Measurements from ENCODE around the gene LHB. TPM values are rescaled to one million over a fixed set of nuclear protein-coding genes. Genes with fewer than 3 reads are reported as not detected.
A peak's percentile ranks its signal among the peaks of the same experiment; 100 is the strongest.
"Not testable (repeated sequence)": the region's sequence is repeated elsewhere in the genome, so short reads cannot be mapped to it uniquely, and the experiment has no call there.

The LHB gene
- total and polyA plus RNA-seq, 2 donors (not counting 1 experiment from before 2014, with no cell fraction given), result 1.1 to 4.7 TPM

DNA sequence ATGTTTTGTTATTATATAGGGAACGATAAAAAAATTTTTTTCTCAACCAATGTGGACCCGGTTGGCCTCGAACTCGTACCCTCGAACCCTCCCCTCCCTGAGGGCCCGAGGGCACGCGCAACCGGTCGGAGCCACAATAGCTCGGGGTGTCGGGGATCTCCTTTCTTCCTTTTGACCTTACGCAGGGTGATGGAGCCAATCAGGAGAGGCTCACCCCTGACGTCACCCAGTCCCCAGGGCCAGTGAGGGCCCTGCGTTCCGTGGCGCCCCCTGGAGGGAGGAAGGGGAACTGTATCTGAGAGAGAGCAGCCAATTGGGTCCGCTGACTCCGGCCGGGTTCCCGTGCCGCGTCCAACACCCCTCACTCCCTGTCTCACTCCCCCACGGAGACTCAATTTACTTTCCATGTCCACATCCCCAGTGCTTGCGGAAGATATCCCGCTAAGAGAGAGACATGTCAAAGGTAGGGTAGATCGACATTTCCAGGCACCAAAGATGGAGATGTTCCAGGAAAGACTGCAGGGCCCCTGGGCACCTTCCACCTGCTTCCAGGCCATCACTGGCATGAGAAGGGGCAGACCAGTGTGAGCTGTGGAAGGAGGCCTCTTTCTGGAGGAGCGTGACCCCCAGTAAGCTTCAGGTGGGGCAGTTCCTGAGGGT is 14.9 kb upstream of the LHB start, which contains the start of gene CGB2:
CGB2 (plus strand) TSS at position 249 of the 660 bp plus-strand sequence; CDS start at position 455, 206 bp downstream.
- H3K4me1 Mint-ChIP-seq; H4K20me1 ChIP-seq (ENCODE audit: control insufficient read depth, insufficient read depth, low read length, poor library complexity, severe bottlenecking); H3K4me1 ChIP-seq (ENCODE audit: control insufficient read depth in 2 of 2, insufficient read depth in 2 of 2, low read length in 2 of 2); ATAC-seq (ENCODE audit: low read depth); H3K9ac ChIP-seq (ENCODE audit: low read length); H3K36me3 ChIP-seq (replicated peaks in 1 of 2; ENCODE audit: control extremely low read depth in 1 of 2, control insufficient read depth in 1 of 2, extremely low read depth in 1 of 2, insufficient read depth in 2 of 2, low read length in 1 of 2); POLR2A ChIA-PET; CTCF ChIA-PET; H3K27me3 ChIP-seq (replicated peaks in 1 of 4; ENCODE audit: control extremely low read depth in 1 of 4, control insufficient read depth in 3 of 4, insufficient read depth in 4 of 4, low read length in 3 of 4); H3K27ac Mint-ChIP-seq; H3K4me3 ChIP-seq (ENCODE audit: control extremely low read depth in 1 of 5, extremely low read depth in 1 of 5, insufficient read depth in 1 of 5, low read depth in 2 of 5, low read length in 4 of 5); H2AFZ ChIP-seq (ENCODE audit: insufficient read depth, low read depth, low read length, poor library complexity, severe bottlenecking); H3K9me3 Mint-ChIP-seq (ENCODE audit: insufficient read depth); H3K27me3 Mint-ChIP-seq; H3K4me3 Mint-ChIP-seq; H3K27ac ChIP-seq (ENCODE audit: low read length in 2 of 2); H3K4me2 ChIP-seq (replicated peaks; ENCODE audit: low read depth, low read length, poor library complexity, severe bottlenecking); H3K9me3 ChIP-seq (ENCODE audit: control extremely low read depth in 1 of 3, control insufficient read depth in 2 of 3, insufficient read depth in 1 of 3, low read length in 2 of 3); intact Hi-C loops (cut with micrococcal nuclease); H3K79me2 ChIP-seq (ENCODE audit: control insufficient read depth, insufficient read depth, low read length): not testable (repeated sequence)
- TF ChIP-seq, protein P1, sequence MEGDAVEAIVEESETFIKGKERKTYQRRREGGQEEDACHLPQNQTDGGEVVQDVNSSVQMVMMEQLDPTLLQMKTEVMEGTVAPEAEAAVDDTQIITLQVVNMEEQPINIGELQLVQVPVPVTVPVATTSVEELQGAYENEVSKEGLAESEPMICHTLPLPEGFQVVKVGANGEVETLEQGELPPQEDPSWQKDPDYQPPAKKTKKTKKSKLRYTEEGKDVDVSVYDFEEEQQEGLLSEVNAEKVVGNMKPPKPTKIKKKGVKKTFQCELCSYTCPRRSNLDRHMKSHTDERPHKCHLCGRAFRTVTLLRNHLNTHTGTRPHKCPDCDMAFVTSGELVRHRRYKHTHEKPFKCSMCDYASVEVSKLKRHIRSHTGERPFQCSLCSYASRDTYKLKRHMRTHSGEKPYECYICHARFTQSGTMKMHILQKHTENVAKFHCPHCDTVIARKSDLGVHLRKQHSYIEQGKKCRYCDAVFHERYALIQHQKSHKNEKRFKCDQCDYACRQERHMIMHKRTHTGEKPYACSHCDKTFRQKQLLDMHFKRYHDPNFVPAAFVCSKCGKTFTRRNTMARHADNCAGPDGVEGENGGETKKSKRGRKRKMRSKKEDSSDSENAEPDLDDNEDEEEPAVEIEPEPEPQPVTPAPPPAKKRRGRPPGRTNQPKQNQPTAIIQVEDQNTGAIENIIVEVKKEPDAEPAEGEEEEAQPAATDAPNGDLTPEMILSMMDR (IDR thresholded peaks at IDR 0.05), result peak; percentile 27
- WGBS (ENCODE audit: insufficient coverage), result 57% methylated on average over 9 of the region's 28 CpGs
- peak; percentile 43 for DNase-seq

DNA sequence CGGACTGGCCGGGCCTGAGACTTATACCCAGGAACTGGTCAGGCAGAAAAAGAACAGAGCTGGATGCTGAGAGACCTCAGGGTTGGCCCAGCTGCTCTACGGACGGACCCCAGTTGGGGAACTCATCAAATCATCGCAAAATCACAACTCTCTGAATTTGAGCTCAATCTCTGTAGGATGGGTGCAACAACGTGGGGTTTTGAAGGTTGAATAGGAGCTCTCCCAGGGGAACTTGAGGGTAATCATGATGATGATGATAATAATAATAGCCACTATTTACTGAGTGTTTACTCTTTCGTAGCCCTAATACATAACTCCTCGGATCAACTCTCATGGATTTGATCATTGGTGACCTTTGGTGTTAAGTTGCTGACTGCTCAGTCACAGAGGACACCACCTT is 13.4 kb upstream of the LHB start:
- ATAC-seq (ENCODE audit: low read depth); CTCF ChIA-PET; H3K27me3 ChIP-seq (replicated peaks in 1 of 4; ENCODE audit: control extremely low read depth in 1 of 4, control insufficient read depth in 3 of 4, insufficient read depth in 4 of 4, low read length in 3 of 4); H3K9me3 Mint-ChIP-seq (ENCODE audit: insufficient read depth); H2AFZ ChIP-seq (ENCODE audit: insufficient read depth, low read depth, low read length, poor library complexity, severe bottlenecking); H3K9me3 ChIP-seq (ENCODE audit: control extremely low read depth in 1 of 3, control insufficient read depth in 2 of 3, insufficient read depth in 1 of 3, low read length in 2 of 3); H3K9ac ChIP-seq (ENCODE audit: low read length); H3K4me3 ChIP-seq (ENCODE audit: control extremely low read depth in 1 of 5, extremely low read depth in 1 of 5, insufficient read depth in 1 of 5, low read depth in 2 of 5, low read length in 4 of 5); intact Hi-C loops (cut with micrococcal nuclease); H3K27me3 Mint-ChIP-seq; POLR2A ChIA-PET; H3K4me2 ChIP-seq (replicated peaks; ENCODE audit: low read depth, low read length, poor library complexity, severe bottlenecking); H4K20me1 ChIP-seq (ENCODE audit: control insufficient read depth, insufficient read depth, low read length, poor library complexity, severe bottlenecking); H3K27ac Mint-ChIP-seq; H3K36me3 ChIP-seq (replicated peaks in 1 of 2; ENCODE audit: control extremely low read depth in 1 of 2, control insufficient read depth in 1 of 2, extremely low read depth in 1 of 2, insufficient read depth in 2 of 2, low read length in 1 of 2); H3K27ac ChIP-seq (ENCODE audit: low read length in 2 of 2); H3K4me1 Mint-ChIP-seq; DNase-seq; H3K4me3 Mint-ChIP-seq; H3K79me2 ChIP-seq (ENCODE audit: control insufficient read depth, insufficient read depth, low read length); H3K4me1 ChIP-seq (ENCODE audit: control insufficient read depth in 2 of 2, insufficient read depth in 2 of 2, low read length in 2 of 2): not testable (repeated sequence)
- no CpG with 5 or more reads among the region's 8 CpGs for WGBS (ENCODE audit: insufficient coverage)

DNA sequence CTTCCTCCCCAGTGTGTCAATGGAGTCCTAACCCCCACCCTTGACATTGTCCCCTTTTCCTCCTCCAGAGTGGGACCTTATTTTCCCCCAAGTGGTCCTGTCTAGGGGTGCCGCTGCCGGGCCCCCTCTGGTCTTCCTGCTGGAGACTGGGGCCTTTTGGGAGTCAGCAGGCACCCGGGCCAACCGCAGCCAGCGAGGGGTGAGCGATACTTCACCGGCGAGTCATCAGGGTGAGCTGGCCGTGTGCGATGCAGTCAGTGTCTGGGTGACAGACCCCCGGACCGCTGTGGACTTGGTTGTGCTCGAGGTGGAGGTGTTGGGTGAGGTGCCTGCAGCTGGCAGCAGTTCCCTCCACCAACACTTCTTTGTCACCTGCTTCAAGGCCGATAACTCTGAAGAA is 12.9 kb upstream of the LHB start:
- H3K9me3 Mint-ChIP-seq (ENCODE audit: insufficient read depth); ATAC-seq (ENCODE audit: low read depth): not testable (repeated sequence)

More for the DNA sequence above, 12.9 kb upstream of the LHB start:
- intact Hi-C loops (cut with micrococcal nuclease); H3K4me3 ChIP-seq (ENCODE audit: control extremely low read depth in 1 of 5, extremely low read depth in 1 of 5, insufficient read depth in 1 of 5, low read depth in 2 of 5, low read length in 4 of 5); H3K27ac ChIP-seq (ENCODE audit: low read length in 2 of 2); H3K9ac ChIP-seq (ENCODE audit: low read length); H3K9me3 ChIP-seq (ENCODE audit: control extremely low read depth in 1 of 3, control insufficient read depth in 2 of 3, insufficient read depth in 1 of 3, low read length in 2 of 3); H3K79me2 ChIP-seq (ENCODE audit: control insufficient read depth, insufficient read depth, low read length); H3K4me1 ChIP-seq (ENCODE audit: control insufficient read depth in 2 of 2, insufficient read depth in 2 of 2, low read length in 2 of 2); H3K27ac Mint-ChIP-seq; POLR2A ChIA-PET; H4K20me1 ChIP-seq (ENCODE audit: control insufficient read depth, insufficient read depth, low read length, poor library complexity, severe bottlenecking); H2AFZ ChIP-seq (ENCODE audit: insufficient read depth, low read depth, low read length, poor library complexity, severe bottlenecking); H3K27me3 Mint-ChIP-seq; DNase-seq; CTCF ChIA-PET; H3K27me3 ChIP-seq (replicated peaks in 1 of 4; ENCODE audit: control extremely low read depth in 1 of 4, control insufficient read depth in 3 of 4, insufficient read depth in 4 of 4, low read length in 3 of 4); H3K4me1 Mint-ChIP-seq; H3K4me3 Mint-ChIP-seq; H3K4me2 ChIP-seq (replicated peaks; ENCODE audit: low read depth, low read length, poor library complexity, severe bottlenecking); H3K36me3 ChIP-seq (replicated peaks in 1 of 2; ENCODE audit: control extremely low read depth in 1 of 2, control insufficient read depth in 1 of 2, extremely low read depth in 1 of 2, insufficient read depth in 2 of 2, low read length in 1 of 2): not testable (repeated sequence)
- 91% methylated on average over 11 of the region's 14 CpGs for WGBS (ENCODE audit: insufficient coverage)

Measured in B cell (primary cell).